Activated CD4-positive, CD25-positive, alpha-beta regulatory T cell (primary cell): ENCODE data around the gene LIX1.

Source experiments
- DNase-seq, 4 experiments: peaks; one replicate each; lab custom pipeline; 2025; lab: John Stamatoyannopoulos, UW

Gene LIX1

GRCh38 chr5:97073420-97073819 is 69.0 kb downstream of the LIX1 start:
- no peak for DNase-seq

- DNase-seq, result no peak
These were observed 69.7 kb downstream of the LIX1 start for GRCh38 chr5:97072696-97073095.

GRCh38 chr5:97071993-97072392 is 70.4 kb downstream of the LIX1 start:
- DNase-seq, result no peak

- DNase-seq, result no peak
These were observed 71.3 kb downstream of the LIX1 start for GRCh38 chr5:97071101-97071500.

- DNase-seq, result no peak
These were observed 72.2 kb downstream of the LIX1 start for GRCh38 chr5:97070234-97070633.

- DNase-seq, result no peak
These were observed 75.0 kb downstream of the LIX1 start for GRCh38 chr5:97067296-97067850.

GRCh38 chr5:97065475-97065874 is 76.9 kb downstream of the LIX1 start:
- DNase-seq, result no peak

- no peak for DNase-seq
These were observed 79.2 kb downstream of the LIX1 start for GRCh38 chr5:97063251-97063650.

- no peak for DNase-seq
These were observed 80.4 kb downstream of the LIX1 start for GRCh38 chr5:97062046-97062445.

- DNase-seq, result no peak
These were observed 86.1 kb downstream of the LIX1 start for GRCh38 chr5:97056263-97056662.

- DNase-seq, result no peak
These were observed 93.2 kb downstream of the LIX1 start for GRCh38 chr5:97049175-97049574.

GRCh38 chr5:97047076-97047475 is 95.3 kb downstream of the LIX1 start:
- DNase-seq, result no peak

- no peak for DNase-seq
These were observed 96.0 kb downstream of the LIX1 start for GRCh38 chr5:97046270-97046982.

- no peak for DNase-seq
These were observed 98.4 kb downstream of the LIX1 start for GRCh38 chr5:97044052-97044451.

GRCh38 chr5:97043511-97043910 is 98.9 kb downstream of the LIX1 start:
- DNase-seq, result no peak

GRCh38 chr5:97042996-97043395 is 99.4 kb downstream of the LIX1 start:
- no peak for DNase-seq
